ENCODE data around the gene OPN1SW.

The OPN1SW gene

DNA sequence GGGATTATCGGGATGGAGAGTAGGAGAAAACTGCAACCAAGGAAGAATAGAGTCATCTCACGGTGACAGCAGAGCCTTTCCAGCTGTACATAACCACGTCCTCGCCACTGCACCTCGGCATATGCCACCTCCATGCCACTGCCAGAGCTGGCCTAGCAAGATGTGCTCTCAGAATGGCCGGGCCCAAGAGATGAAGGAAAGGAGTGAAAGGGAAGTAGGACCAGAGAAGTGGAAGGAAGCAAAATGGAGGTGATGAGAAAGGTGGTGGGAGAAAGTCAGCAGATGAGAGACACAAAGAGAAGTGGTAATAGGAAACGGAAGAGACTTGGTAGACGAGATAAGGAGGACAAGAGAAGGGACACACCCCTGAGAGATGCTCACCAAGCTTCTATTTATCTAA lies 44.4 kb downstream of the OPN1SW start:
- no peak for DNase-seq

DNA sequence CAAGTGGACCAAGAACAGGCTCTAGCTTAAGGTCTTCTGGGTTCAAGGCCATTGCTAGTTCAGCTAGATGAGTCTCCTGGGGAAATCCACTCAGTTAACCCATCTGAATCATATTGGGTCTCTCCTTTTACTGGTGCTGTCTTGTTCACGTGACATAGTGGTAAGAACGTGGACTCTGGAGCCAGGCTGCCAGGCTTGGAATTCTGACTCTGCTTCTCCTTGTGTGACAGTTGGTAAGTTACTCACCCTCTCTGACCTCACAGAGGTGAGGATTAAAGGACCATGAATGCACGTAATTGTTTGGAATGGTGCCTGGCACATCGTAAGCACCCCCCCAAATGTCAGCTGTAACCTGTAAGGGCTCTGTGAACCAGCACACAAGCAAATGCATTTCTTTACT lies 46.1 kb downstream of the OPN1SW start:
- no peak for DNase-seq

DNA sequence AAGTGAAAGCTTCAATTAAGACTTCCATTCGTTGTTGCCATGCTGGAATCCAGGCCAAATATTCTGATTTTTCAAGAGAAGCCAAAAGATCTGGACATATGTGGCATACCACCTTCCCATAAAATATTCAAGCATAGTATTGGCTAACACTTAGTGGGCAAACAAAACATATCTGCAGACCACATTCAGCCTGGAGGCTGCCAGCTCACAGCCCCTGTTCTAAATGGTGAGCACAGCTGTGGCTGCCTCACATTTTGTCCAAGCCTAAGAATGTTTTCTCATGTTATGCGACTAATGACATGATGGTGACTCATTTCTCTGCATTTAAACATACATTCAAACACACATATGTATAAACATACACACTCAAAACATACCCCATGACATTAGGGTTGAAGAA lies 47.0 kb downstream of the OPN1SW start:
- no peak for DNase-seq

DNA sequence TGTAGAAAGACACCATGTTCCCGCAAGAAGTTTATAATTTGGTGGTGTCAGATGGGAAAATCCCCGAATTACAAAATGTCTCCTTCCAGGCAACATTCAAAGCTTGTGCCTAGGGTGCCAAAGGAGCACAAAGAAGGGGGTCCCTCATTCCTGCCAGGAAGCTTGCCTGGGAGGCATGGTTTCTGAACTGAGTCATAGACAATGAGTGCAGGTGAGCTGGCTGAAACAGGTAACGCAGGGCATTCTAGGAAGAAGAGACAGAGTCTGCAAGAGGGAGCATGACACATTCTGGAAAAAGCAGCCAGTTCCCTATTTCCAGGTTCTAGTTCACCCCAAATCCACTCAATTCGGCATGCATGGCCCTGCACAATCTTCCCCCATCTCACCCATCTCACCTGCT lies 48.4 kb downstream of the OPN1SW start:
- no peak for DNase-seq

DNA sequence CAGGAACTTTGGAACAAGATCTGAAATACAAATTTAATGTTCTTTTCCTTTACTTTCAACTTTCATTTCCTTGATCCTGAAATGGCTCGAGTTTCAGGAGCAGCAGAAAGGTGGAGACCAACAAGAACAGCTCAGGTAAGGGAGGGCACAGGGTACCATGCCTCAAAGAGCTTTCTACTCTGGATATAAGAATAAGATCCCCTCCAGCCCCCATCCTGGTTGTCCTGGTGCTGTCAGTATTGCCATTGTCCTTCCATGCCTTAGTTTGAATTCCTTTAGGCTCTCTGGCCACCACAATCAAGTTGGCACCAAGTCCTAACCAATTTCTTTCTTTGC lies 48.9 kb downstream of the OPN1SW start:
- DNase-seq, result no peak

DNA sequence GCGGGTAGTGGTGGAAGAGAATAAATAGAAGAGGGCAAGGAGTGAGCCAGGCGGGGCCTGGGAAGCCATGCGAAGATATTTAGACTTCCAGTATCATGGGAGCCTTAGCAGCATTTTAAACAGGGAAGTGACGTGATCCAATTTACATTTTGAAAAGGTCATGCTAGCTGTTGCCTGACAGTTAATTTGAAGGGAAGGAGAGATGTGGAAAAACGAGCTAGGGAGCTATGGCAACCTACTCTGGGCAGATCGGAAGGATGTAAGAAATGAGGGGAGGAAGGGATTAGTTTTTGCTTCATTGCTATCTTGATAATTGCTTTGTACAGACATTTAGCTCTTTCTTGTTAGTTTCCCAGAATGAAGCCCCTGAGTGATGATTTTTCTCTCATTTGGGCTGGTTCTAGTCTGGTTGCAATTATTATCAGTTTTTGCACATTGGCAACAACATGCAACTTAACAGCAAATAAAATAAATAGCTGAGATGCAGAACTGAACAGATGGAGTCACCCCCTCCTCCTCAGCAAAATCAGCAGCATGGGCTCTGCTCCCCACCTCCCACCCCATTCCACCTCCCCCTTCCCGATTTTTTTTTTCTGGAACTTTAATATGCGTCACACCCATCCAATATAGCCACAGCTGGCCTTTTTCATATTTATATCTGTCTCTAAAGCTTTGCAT lies 49.4 kb downstream of the OPN1SW start:
- DNase-seq, result no peak

DNA sequence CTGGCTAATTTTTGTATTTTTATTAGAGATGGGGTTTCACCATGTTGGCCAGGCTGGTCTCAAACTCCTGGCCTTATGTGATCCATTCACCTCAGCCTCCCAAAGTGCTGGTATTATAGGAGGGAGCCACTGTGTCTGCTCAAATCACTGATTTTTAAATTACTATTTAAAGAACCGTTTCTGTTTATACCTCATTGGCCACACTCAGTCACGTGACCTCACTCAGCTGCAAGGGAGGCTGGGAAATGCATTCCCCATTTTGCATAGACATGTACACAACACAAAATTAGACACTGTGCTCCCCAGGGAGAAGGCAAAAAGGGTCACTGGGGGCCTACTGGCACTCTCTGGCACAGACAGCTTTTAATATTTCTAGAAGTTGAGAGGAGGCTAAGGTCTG lies 50.1 kb downstream of the OPN1SW start:
- no peak for DNase-seq

DNA sequence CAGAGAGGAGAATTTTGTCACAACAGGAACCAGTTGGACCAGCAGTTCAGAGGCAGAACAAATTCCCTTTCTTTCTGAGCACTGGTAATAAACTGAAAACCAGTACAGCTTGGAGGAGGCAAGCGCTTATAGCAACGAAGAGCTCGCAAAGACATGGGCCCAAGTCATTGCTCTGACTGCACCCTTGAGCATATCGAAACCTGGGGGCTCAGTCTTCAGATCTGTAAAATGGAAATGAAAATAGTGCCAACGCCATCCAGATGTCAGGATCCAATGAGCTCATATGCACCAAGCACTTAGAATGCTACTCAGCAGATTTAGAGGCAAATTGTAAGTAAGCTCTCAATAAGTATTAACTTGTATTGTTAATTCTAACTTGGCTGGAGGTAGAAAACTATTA lies 50.9 kb downstream of the OPN1SW start:
- no peak for DNase-seq
